Umbilical cord (tissue), 2 donors: ENCODE results near the gene CUX1. TPM values are rescaled to one million over a fixed set of nuclear protein-coding genes. Genes with fewer than 3 reads are reported as not detected.
"Not testable (repeated sequence)": the region's sequence is repeated elsewhere in the genome, so short reads cannot be mapped to it uniquely, and the experiment has no call there.

Experiments
- DNase-seq: peaks from one replicate; pipeline ENCODE4 v3.0.0-alpha.2; 2015; ENCODE audit warnings: low spot score
- total RNA-seq: library from RNA; depleted of rRNA; stranded (reverse); fragments of >200 nt; gene quantifications from one replicate; pipeline ENCODE4 v1.2.3, GENCODE V29; 2014; ENCODE audit warnings: low replicate concordance; ENCODE audit not compliant: insufficient read depth

CUX1 gene
- total RNA-seq, 1 donor from 2014 or later = 92.0 TPM

DNA sequence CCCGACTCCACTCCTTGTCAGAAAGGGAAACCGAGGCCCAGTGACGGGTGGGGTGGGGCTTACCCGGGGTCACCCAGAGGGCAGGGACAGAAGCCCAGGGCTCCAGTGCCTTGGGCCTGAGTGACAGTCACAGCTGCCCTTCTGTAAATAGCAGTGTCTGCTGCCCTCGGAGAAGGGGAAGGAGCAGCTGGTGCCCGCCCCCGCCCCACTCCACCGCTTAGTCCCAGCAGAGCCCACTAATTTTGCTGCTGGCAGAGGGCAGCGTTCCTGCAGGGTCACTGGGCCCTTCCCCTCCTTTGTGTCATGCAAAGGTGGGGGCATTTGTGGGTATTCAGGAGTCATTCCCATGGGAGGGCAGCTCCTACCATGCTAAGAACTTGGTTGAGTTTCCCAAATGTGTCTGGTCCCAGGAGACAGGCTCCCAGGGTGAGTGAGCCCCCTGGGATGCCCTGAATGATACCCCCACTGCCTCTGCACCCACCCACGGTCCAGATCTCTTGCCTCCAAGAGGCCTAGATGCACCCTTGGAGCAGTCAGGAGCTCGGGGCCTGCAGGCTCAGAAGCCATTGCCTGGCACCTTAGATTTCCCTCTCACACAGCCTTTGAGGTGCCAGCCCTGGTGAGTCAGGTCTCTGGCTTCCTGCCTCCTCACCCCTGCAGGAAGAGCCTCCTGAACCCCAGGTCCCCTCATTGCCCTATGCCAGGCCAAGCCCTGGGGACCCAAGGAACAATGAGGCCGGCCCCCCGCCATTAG lies 486.4 kb downstream of the CUX1 start:
- no peak for DNase-seq

DNA sequence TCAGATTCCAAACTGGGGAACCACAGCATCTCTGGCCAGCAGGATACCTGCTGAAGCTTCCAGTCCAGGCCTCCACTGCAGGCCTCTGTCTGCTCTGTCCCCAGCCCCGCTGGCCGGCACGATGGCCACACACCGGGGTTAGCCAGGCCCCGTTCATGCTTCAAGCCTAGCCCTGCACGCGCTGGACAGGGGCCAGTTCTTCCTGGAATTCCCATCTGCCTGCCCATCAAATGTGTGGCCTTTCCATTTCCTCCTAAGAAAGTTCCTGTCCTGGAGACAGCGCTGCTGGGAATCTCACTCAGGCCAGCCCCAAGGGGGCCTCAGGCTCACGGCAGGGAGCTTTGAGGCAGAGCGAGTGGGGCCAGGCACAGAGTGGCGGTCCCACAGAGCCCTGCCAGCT lies 487.2 kb downstream of the CUX1 start:
- no peak for DNase-seq

DNA sequence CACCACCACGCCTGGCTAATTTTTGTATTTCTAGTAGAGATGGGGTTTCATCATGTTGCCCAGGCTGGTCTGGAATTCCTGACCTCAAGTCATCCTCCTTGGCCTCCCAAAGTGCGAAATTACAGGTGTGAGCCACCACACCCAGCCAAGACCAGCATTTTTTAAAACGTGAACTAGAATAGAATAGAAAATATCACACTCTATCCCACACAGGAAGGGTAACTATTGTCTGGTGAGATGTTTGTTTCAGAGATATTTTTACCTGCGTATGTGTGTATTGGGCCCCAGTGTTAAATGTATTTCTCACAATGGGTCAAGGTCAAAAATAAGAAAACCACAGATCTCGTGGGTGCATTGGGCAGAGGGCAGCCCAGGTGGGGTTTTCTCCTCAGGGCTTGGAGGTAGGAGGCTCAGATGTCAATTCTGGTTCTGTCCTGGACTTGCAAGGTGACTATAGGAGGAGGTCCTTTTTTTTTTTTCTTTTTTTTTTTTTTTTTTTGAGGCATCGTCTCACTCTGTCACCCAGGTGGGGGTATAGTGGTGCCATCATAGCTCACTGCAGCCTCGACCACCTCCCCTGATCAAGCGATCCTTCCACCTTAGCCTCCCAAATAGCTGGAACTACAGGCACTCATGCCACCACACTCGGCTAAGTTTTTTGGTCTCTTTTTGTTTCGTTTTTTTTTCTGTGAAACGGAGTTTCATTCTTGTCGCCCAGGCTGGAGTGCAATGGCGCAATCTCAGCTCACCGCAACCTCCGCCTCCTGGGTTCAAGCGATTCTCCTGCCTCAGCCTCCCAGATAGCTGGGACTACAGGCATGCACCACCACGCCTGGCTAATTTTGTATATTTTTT lies 488.2 kb downstream of the CUX1 start:
- no peak for DNase-seq

DNA sequence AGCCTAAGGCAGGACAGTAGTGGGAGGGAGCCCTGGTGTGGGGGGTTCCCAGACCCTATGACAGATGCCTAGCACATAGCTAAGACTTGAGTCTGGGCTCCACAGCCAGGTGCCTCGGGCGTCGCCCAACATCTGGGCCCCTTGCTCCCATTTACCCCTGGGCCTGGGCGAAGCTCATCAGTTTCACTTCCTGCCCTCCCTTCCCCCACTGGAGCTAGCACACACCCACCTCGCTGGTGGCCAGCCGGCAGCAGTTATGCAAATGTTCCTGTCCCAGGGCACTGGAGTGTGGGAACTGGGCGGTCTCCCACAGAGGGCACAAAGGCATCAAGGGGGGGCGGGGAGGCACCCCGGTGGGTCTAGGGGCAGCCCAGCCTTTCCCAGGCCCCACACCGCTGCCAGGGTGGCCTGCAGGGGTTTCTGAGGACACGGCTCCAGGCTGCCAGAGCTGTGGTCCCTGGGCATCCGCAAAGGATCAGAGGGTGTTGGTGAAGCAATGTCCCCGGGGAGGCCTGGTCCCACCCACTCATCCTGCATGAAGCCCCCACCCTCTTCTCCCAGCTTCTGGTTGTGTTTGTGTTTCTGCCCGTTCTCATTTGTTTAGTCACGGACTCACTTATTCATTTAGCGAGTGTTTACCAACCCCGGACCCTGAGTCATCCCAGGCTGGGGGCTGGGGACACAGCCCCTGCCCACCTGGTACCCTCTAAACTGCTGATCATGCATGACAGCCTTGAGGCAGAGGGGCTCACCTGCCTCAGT lies 489.7 kb downstream of the CUX1 start:
- DNase-seq = peak; percentile 27

DNA sequence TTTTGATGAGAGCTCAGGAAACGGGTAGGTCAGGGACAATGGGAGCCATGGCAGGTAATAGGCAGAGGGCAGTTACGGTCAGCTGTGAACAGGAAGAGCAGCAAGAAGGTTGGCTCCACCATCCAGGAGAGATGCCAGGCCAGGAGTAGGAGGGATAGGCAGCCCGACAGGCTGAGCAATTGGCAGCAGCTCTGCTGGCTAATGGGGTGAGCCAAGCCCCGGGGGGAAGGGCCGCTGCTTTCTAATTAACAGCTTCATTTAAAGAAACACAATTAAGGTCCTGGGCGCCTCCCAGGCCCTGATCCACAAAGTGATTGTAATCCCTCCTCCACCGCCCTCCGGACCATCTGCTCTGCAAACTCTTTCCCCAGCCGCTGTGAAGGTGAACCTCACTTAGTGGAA lies 493.0 kb downstream of the CUX1 start:
- DNase-seq = no peak

DNA sequence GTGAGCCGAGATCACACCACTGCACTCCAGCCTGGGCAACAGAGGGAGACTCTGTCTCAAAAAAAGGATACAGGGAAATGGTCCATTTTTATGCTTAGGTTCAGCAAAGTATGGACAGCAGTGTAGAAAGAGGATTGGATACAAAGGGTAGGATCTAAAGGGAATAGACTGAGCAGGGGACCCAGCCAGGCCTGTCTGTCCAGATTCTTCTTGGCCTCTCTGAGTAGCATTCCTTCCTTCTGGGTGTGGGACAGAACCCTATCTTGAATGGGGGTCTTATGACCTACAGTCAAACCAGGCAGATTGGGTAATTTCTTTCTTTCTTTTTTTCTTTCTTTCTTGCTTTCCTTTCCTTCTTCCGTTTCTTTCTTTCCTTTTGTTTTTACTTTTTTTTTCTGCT lies 494.9 kb downstream of the CUX1 start:
- no peak for DNase-seq

DNA sequence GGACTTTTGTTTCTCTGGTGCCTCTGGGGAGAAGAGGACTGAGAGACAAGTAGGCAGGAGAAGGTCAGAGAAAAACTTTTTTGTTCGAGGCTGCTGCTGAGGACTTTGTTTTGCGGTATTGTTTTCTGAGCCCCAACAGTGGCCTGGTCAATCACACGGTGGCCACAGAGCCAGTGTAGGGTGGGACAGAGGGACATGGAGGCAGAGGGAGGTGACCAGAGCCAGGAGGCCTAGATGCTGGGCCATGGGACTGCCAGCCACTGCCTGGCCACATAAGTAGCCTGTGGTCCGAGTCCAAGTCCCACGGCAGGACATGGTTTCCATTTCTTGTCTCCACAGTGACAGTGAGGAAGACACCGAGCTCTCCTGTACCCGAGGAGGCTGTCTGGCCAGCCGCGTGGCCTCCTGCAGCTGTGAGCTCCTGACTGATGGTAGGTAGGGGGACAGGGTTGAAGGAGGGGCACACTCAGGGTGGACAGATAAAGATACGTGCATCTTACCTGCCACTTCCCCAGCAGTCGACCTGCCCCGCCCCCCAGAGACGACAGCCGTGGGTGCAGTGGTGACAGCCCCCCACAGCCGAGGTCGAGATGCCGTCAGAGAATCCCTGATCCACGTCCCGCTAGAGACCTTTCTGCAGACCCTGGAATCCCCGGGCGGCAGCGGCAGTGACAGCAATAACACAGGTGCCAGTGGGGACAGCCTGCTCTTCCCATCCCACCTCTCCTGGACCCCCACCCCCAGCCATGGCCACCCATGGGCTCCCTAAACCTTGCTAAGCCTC lies 496.8 kb downstream of the CUX1 start:
- no peak for DNase-seq

DNA sequence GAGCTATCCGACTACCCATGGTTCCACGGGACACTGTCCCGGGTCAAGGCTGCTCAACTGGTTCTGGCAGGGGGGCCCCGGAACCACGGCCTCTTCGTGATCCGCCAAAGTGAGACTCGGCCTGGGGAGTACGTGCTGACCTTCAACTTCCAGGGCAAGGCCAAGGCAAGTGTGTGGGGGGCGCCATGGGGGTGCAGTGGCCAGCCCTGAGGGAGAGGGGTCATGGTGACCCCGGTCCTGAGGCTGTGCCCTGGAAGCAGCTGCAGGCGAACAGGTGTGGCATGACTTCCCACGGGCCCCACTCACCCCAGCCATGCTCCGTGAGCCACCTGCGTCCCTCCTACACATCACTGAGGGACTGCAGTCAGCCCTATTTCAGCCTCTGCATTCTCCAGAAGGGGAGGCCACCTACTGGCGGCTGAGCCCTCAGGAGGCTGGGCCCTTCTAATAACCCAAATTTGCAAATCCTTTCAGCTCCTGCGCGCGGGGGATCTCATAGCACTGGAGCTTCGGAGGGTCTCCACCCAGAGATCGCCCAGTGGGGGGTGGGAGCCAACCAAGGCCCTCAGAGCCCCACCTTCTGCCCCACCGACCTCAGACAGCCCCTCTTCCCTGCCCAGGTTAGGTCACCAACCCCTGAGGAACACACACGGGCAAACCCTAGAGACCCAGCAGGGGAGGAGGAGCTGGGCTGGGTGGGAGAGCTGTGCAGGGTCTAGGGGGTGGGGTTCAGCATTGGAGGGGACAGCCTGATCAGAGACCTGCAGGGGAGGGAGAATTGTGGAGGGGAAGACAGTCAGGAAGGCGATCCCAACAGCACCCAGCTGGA lies 500.0 kb downstream of the CUX1 start:
- DNase-seq = no peak

DNA sequence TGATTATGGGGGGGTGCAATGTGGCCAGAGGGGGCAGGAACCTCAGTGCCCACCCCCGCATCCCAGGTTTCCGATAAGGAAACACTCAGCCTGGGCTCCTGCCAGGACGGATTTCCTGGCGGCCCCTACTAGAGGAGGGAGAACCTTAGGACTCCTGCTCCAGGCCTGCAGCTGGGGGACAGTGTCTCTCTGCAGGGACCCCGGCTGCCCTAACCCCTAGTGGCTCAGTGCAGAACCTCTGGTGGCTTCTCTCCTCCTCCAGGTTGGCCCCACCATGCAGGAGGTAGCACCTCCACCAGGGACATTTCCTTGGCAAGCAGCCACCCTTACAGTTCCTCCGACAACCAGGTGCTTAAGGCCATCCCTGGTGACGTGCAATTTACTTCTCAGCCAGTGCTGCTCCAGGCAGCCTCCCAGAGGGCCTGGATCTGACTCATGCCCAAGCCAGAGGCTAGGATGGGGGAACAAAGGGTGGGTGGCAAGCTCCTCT lies 501.1 kb downstream of the CUX1 start:
- DNase-seq = no peak

DNA sequence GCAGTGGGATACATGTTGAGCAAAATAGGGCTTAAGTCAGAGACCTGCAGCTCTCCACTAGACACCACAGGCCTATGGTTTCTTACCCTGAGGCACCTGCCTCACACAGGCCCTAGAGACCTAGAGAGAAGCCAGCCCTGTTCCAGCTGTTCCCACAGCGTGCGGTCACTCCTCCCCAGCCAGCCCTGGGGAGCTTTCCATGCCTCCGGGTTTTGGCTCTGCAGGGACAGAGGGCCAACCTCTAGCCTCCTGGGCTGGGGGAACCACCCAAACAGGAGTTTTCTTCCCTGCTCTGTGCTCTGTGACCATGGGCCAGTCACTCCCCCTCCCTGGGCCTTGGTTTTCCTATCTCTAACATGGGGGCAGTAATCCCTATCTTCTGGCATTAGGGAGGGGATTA lies 502.2 kb downstream of the CUX1 start:
- DNase-seq = no peak

DNA sequence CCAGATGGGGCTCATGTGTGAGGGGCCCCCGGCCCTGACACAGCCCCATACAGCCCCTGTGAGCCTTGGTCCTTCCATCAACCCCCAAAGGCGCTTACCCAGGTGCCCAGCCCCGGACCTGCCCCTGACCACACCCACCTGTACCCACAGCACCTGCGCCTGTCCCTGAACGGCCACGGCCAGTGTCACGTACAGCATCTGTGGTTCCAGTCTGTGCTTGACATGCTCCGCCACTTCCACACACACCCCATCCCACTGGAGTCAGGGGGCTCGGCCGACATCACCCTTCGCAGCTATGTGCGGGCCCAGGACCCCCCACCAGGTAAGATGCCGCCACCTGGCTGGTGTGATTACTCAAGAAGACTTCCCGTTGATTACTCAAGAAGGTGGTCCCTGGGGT lies 502.8 kb downstream of the CUX1 start:
- no peak for DNase-seq

DNA sequence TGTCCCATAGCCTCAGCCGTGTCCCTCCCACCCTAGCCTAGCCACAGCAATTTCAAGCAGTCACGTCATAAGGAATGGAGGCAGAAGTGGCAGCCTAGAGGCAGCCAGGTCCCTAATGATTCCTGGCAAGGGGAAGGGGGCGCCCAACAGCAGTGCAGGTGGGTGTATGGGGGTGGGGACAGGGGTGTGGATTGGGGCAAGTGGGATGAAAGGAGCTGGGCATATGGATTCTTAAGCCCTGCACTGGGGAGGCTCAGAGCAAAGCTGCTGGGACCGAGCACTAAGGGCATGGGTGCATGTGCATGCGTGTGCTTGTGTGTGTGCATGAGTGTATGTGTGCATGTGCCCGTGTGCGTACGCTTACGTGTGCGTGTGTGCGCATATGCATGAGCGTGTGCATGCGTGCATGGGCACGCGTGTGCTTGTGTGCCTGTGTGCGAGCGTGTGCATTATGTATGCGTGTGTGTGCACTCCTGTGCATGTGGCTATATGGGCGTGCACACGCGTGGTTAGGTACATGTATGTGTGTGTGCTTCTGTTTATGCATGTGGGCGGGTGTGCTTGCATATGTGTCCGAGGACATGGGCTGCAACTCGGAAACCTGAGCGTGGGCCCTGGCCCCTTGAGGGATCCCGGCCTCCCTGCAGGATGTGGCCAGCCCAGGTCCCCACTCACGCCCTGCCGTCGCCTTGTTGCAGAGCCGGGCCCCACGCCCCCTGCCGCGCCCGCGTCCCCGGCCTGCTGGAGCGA lies 503.4 kb downstream of the CUX1 start:
- DNase-seq = no peak

DNA sequence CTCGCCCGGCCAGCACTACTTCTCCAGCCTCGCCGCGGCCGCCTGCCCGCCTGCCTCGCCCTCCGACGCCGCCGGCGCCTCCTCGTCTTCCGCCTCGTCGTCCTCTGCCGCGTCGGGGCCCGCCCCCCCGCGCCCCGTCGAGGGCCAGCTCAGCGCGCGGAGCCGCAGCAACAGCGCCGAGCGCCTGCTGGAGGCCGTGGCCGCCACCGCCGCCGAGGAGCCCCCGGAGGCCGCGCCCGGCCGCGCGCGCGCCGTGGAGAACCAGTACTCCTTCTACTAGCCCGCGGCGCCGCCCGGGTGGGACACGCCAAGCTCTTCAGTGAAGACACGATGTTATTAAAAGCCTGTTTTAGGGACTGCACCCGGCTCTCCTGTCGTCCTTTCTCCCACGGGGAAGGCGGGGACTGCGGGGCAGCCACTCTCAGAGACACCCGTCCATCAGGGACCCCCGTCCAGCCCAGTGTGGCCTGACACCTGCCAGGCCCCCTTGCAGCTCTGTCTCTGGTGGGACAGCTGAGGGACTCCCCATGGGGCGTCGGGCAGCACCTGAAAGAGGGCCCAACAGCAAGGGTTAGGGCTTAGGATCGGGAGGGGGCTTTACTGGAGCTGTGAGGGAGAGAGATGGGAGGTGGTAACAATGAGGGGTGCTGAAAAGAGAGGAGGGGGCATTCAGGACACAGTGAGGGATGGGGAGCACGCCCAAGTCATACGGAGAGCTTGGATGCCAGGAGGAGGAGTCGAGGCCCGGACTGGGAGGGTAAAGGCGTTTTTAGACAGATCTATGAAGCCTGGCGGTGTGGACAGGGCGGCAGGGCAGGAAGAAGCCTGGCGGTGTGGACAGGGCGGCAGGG lies 504.1 kb downstream of the CUX1 start:
- DNase-seq = peak; percentile 21

DNA sequence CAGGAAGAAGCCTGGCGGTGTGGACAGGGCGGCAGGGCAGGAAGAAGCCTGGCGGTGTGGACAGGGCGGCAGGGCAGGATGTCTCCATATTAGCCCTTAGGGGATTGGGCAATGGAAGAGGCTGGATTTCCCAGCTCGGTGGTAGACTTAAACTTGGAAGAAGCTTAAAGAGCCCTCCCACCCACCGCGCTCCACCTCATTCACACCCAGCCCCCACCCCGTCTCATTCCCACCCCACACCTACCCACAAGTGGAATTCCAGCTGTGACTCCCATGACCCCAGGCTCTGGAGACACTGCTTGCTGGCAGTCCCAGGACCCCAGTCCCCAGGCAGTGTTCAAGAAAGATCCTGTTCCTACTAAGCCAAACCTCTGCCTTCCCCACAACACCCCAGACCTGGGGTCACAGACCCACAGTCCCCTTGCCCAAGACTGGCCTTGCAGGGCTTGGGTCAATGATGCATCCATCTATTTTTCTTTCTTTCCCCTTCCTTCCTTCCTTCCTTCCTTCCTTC lies 504.8 kb downstream of the CUX1 start:
- DNase-seq = no peak

DNA sequence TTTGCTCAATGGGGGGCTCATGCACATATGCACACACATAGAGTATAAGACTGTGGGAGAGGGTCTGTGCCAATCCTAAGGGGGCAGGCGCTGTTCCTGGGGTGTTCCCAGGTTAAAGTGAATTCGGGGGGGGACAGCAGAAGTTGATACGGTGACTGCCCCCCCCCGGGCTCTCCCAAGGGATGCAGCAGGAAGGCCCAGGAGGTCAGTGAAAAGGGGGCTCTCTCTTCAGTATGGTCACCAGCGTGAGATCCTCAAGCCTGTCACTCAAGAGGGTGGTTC lies 506.4 kb downstream of the CUX1 start:
- no peak for DNase-seq

DNA sequence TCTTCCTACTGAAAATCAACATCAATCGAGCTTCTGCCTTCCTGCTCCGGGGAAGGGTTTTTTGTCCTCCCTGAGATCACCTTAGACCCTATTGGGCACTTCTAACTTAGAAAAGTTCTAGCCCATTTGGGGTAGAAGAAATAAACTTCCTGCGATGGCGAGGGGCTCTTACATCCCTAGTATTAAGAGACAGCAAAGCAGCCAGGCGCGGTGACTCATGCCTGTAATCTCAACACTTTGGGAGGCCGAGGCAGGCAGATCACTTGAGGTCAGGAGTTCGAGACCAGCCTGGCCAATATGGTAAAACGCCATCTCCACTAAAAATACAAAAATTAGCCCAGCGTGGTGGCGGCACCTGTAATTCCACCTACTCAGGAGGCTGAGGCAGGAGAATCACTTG lies 507.7 kb downstream of the CUX1 start:
- not testable (repeated sequence) for DNase-seq

DNA sequence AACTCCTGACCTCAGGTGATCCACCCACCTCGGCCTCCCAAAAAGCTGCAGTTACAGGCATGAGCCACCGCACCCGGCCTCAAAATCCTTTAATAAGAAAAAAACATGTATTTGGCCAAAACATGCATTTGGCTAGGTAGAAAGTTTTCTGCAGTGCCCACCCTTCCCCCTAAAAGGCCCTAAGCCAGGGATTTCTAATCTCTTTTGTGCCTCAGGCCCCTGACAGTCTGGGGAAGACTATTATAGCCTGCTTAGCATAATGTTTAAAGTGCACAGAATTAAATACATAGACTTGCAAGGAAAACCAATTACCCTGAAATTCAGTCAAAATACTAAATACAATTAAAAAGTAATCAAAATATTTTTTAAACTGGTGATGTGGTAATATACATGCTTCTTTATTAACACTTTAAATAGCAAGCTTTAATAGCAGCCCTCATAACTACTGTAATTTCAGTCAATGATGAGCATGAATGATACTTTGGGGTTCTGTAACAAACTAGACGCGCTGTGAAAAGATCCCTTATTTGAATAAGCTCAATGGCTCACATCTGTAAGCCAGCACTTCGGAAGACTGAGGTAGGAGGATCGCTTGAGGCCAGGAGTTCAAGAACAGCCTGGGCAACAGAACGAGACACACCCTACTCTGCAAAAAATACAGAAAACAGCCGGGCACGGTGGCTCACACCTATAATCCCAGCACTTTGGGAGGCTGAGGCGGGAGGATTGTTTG lies 508.9 kb downstream of the CUX1 start:
- DNase-seq = no peak

DNA sequence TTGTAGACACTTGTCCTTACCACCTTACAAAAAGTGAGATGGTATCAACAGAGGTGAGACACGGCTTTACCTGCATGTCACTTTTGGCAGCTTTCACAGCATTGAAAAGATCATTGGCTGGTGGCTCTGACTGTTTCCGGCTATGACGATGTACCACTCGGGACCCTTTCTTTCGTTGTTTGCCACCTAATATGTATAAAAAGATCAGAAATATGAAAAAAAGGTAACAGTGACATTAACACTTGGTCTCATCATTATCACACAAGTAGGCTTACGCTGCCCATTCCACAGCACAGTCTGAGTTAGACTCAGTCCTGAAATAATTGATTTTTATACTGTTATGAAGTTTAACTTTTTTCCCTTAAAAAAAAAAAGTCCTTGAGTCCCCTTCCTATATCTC lies 509.8 kb downstream of the CUX1 start:
- not testable (repeated sequence) for DNase-seq
